Parathyroid adenoma (tissue), 2 donors: ENCODE data around the gene NOP14.

Experiments used
- H2AFZ ChIP-seq: fragments of 300-600 bp; sonication (generic); one replicate; pipeline ENCODE4 v1.7.0; 2017; ENCODE audit warnings: antibody characterized with exemption, mild to moderate bottlenecking
- H3K27ac ChIP-seq: fragments of 300-600 bp; sonication (generic); one replicate; pipeline ENCODE4 v1.7.0; 2017
- H3K27me3 ChIP-seq: fragments of 300-600 bp; sonication (generic); one replicate; pipeline ENCODE4 v1.7.0; 2017; ENCODE audit warnings: low read length; ENCODE audit not compliant: control insufficient read depth, insufficient read depth
- H3K36me3 ChIP-seq: fragments of 300-600 bp; sonication (generic); one replicate; pipeline ENCODE4 v1.7.0; 2017; ENCODE audit warnings: low read length; ENCODE audit not compliant: control insufficient read depth, insufficient read depth
- H3K4me1 ChIP-seq: fragments of 300-600 bp; sonication (generic); one replicate; pipeline ENCODE4 v1.7.0; 2017; ENCODE audit warnings: control low read depth
- H3K4me2 ChIP-seq: fragments of 300-600 bp; sonication (generic); one replicate; pipeline ENCODE4 v1.7.0; 2017; ENCODE audit warnings: low read length
- H3K4me3 ChIP-seq: fragments of 300-600 bp; sonication (generic); one replicate; pipeline ENCODE4 v1.7.0; 2017; ENCODE audit warnings: low read depth, low read length
- H3K79me2 ChIP-seq: fragments of 300-600 bp; sonication (generic); one replicate; pipeline ENCODE4 v1.7.0; 2017; ENCODE audit warnings: control low read depth
- H3K9ac ChIP-seq: fragments of 300-600 bp; sonication (generic); one replicate; pipeline ENCODE4 v1.7.0; 2017; ENCODE audit warnings: mild to moderate bottlenecking
- H3K9me3 ChIP-seq: fragments of 300-600 bp; sonication (generic); one replicate; pipeline ENCODE4 v1.7.0; 2017; ENCODE audit warnings: low read length; ENCODE audit not compliant: control insufficient read depth
- CTCF ChIP-seq: fragments of 300-600 bp; sonication (generic); IDR thresholded peaks from one replicate; pipeline ENCODE4 v1.7.0; 2017; ENCODE audit warnings: antibody characterized with exemption, mild to moderate bottlenecking
- donor health status: primary hyperparathyroidism.

The NOP14 gene

DNA sequence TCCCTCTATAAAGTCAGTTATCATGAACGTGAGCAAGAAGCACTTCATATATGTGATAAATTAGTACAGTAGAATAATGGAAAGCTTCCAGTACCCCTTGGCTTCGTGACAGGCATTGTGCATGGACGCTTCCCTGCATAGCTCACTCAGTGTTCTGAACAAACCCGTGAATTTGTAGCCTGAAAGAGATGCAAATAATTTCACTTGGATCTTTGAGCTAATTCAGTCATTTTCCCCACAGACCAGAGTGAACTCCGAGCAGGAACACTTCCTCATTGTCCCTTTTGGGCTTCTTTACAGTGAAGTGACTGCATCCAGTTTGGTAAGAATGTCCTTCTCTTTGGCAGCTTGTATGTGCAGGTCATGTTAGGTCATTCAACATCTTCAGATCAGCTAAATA is 69.4 kb downstream of the NOP14 start:
- H3K27me3 ChIP-seq = no peaks in the 10 kb centered on the region
- H3K4me2 ChIP-seq = no peak overlapping the region
- no peak for TF ChIP-seq CTCF
- no peaks in the 10 kb centered on the region for H3K9me3 ChIP-seq
- no peaks in the 10 kb centered on the region for H3K79me2 ChIP-seq
- H3K27ac ChIP-seq = no peak overlapping the region
- H3K36me3 ChIP-seq = no peaks in the 10 kb centered on the region
- no peak overlapping the region for H2AFZ ChIP-seq
- no peak overlapping the region for H3K9ac ChIP-seq
- peaks cover 4% of the 10 kb centered on the region for H3K4me1 ChIP-seq
- no peak overlapping the region for H3K4me3 ChIP-seq

- no peaks in the 10 kb centered on the region for H3K27me3 ChIP-seq
- H3K79me2 ChIP-seq = no peaks in the 10 kb centered on the region
- no peak overlapping the region for H2AFZ ChIP-seq
- no peaks in the 10 kb centered on the region for H3K9me3 ChIP-seq
- TF ChIP-seq CTCF = no peak
- H3K4me3 ChIP-seq = no peak overlapping the region
- H3K4me2 ChIP-seq = no peak overlapping the region
- no peak overlapping the region for H3K9ac ChIP-seq
- peaks cover 4% of the 10 kb centered on the region for H3K4me1 ChIP-seq
- no peak overlapping the region for H3K27ac ChIP-seq
- H3K36me3 ChIP-seq = no peaks in the 10 kb centered on the region
These were observed 71.9 kb downstream of the NOP14 start for GRCh38 chr4:2891294-2891693.

GRCh38 chr4:2888886-2889285 is 74.3 kb downstream of the NOP14 start:
- no peaks in the 10 kb centered on the region for H3K27me3 ChIP-seq
- no peak overlapping the region for H3K4me3 ChIP-seq
- H3K79me2 ChIP-seq = no peaks in the 10 kb centered on the region
- no peak overlapping the region for H3K4me2 ChIP-seq
- H3K36me3 ChIP-seq = no peaks in the 10 kb centered on the region
- H3K4me1 ChIP-seq = peaks cover 4% of the 10 kb centered on the region
- H3K9ac ChIP-seq = no peak overlapping the region
- no peaks in the 10 kb centered on the region for H3K9me3 ChIP-seq
- no peak overlapping the region for H3K27ac ChIP-seq
- TF ChIP-seq CTCF = no peak
- no peak overlapping the region for H2AFZ ChIP-seq
